ENCODE measurements around the gene OPCML. TPM values are rescaled to one million over a fixed set of nuclear protein-coding genes. Genes with fewer than 3 reads are reported as not detected.

The OPCML gene
- total RNA-seq, 1 experiment from 2014 or later, result 0.94 TPM

DNA sequence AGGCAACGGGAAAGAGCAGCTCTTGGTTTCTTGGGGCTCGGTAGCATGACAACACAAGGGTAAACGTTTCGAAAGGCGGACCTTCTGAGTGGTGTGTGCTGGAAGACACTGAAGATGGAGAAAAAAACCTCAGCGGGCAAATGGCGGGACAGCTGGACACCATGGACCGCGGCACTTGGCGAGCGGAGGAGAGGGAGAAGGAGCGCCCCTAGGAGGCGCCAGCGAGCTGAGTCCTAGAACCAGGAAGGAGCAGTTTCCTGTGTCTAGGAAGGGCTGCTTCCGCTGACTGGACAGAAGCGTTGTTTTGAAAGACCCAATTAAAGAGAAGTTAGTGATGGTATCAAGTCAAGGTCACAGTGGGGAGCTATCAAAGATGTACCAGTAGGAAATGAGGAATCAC lies 44.0 kb upstream of the OPCML start:
- H3K18ac ChIP-seq (ENCODE audit: insufficient read length, low read depth, low read length), result no peak overlapping the region
- TF ChIP-seq, protein P1, sequence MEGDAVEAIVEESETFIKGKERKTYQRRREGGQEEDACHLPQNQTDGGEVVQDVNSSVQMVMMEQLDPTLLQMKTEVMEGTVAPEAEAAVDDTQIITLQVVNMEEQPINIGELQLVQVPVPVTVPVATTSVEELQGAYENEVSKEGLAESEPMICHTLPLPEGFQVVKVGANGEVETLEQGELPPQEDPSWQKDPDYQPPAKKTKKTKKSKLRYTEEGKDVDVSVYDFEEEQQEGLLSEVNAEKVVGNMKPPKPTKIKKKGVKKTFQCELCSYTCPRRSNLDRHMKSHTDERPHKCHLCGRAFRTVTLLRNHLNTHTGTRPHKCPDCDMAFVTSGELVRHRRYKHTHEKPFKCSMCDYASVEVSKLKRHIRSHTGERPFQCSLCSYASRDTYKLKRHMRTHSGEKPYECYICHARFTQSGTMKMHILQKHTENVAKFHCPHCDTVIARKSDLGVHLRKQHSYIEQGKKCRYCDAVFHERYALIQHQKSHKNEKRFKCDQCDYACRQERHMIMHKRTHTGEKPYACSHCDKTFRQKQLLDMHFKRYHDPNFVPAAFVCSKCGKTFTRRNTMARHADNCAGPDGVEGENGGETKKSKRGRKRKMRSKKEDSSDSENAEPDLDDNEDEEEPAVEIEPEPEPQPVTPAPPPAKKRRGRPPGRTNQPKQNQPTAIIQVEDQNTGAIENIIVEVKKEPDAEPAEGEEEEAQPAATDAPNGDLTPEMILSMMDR (conservative IDR thresholded peaks at IDR 0.05), result peak; percentile 87
- no peak overlapping the region for H4K91ac ChIP-seq (ENCODE audit: insufficient read length, low read depth, low read length)
- H2AK5ac ChIP-seq (ENCODE audit: insufficient read length, low read length), result no peak overlapping the region
- H2BK20ac ChIP-seq (ENCODE audit: low read depth, low read length, poor library complexity, severe bottlenecking), result no peak overlapping the region
- no peaks in the 10 kb centered on the region for H3K23me2 ChIP-seq (ENCODE audit: insufficient read length, low read depth, low read length, poor library complexity, severe bottlenecking)
- no peak overlapping the region for H2BK5ac ChIP-seq (ENCODE audit: insufficient read length, low read length)
- H3K23ac ChIP-seq (ENCODE audit: insufficient read length, low read depth, low read length), result no peak overlapping the region
- no peaks in the 10 kb centered on the region for H3K9me3 ChIP-seq (ENCODE audit: control insufficient read depth, low read depth, low read length)
- Mint-ChIP-seq H3K4me1 (peaks cover 18 to 20% of the 10 kb centered on the region in 2 experiments), H3K36me3 (ENCODE audit: insufficient read depth in 1 of 3, low read depth in 3 of 3) (peaks cover 0 to 2% (median 0%) of the 10 kb centered on the region in 3 experiments; a peak in 1 of 7 replicates), H3K27me3 (ENCODE audit: low read depth) (peaks cover 4% of the 10 kb centered on the region), H3K9me3 (peaks cover 0 to 1% of the 10 kb centered on the region in 2 experiments; a peak in 1 of 5 replicates), H3K27ac (no peak overlapping the region; a peak in 1 of 7 replicates), H3K4me3 (no peak overlapping the region)
- no peak overlapping the region for H2BK15ac ChIP-seq (ENCODE audit: low read depth, low read length)
- no peaks in the 10 kb centered on the region for H3K79me1 ChIP-seq (ENCODE audit: insufficient read depth, low read depth, low read length, poor library complexity, severe bottlenecking)
- H2AFZ ChIP-seq (ENCODE audit: low read length), result peak overlapping the region; percentile 90
- H3T11ph ChIP-seq (ENCODE audit: low read length), result no peak overlapping the region
- H3K14ac ChIP-seq (ENCODE audit: insufficient read depth, low read length), result no peak overlapping the region
- H3K4ac ChIP-seq (ENCODE audit: low read depth, low read length), result no peak overlapping the region
- H4K8ac ChIP-seq (replicated peaks; ENCODE audit: insufficient read length, low read depth, low read length), result no peak overlapping the region
- H4K5ac ChIP-seq (ENCODE audit: insufficient read length, low read depth, low read length), result no peak overlapping the region
- WGBS (ENCODE audit: extremely low coverage, insufficient read length, low lambda C conversion rate), result no CpG with 5 or more reads among the region's 16 CpGs
- no peak overlapping the region for H3K4me2 ChIP-seq (ENCODE audit: insufficient read depth, insufficient read length, low read length)
- no peak overlapping the region for H2BK120ac ChIP-seq (ENCODE audit: low read depth, low read length, poor library complexity, severe bottlenecking)
- no peak overlapping the region for H2BK12ac ChIP-seq (ENCODE audit: insufficient read length, low read depth, low read length)
- H3K4me1 ChIP-seq (ENCODE audit: insufficient read depth, low read length), result no peaks in the 10 kb centered on the region
- peak; percentile 80 for DNase-seq
- H3K27ac ChIP-seq (ENCODE audit: insufficient read length, low read depth, low read length), result no peak overlapping the region
- H3K27me3 ChIP-seq (ENCODE audit: insufficient read depth, low read length), result no peaks in the 10 kb centered on the region
- no peak overlapping the region for H3K56ac ChIP-seq (ENCODE audit: insufficient read length, low read depth, low read length)
- H4K20me1 ChIP-seq (ENCODE audit: control insufficient read depth, insufficient read depth, insufficient read length), result no peaks in the 10 kb centered on the region
- H3K79me2 ChIP-seq (ENCODE audit: insufficient read depth, low read length), result no peaks in the 10 kb centered on the region
- H3K9ac ChIP-seq (ENCODE audit: extremely low read depth, insufficient read length, low read length), result no peak overlapping the region

Measured in H9 (cell line).